NCI-H82 treated with DMSO at 0.1 percent for 48 hours (cell line): Measurements from ENCODE around the gene POU5F2.

Experiments used
- DNase-seq: peaks from one replicate; lab custom pipeline; 2025; ENCODE audit not compliant: unreplicated experiment; lab: John Stamatoyannopoulos, UW

POU5F2 gene

GRCh38 chr5:93741136-93741811 lies at the start of gene POU5F2:
TSS of gene POU5F2 (minus strand) at chr5:93741600. CDS start at chr5:93741563, 37 bp downstream.
- no peak for DNase-seq

- no peak for DNase-seq
Measured at GRCh38 chr5:93790401-93790800, 49.0 kb upstream of the POU5F2 start.

GRCh38 chr5:93789173-93790067 lies 48.0 kb upstream of the POU5F2 start:
- DNase-seq, result no peak

- no peak for DNase-seq
Measured at GRCh38 chr5:93787598-93787997, 46.2 kb upstream of the POU5F2 start.

GRCh38 chr5:93785475-93785874 lies 44.1 kb upstream of the POU5F2 start:
- DNase-seq, result no peak

GRCh38 chr5:93782978-93783377 lies 41.6 kb upstream of the POU5F2 start:
- DNase-seq, result no peak

GRCh38 chr5:93777620-93778019 lies 36.2 kb upstream of the POU5F2 start:
- DNase-seq, result no peak

GRCh38 chr5:93756372-93756771 lies 15.0 kb upstream of the POU5F2 start:
- no peak for DNase-seq

- DNase-seq, result no peak
Measured at GRCh38 chr5:93755716-93756115, 14.3 kb upstream of the POU5F2 start.

- DNase-seq, result no peak
Measured at GRCh38 chr5:93748875-93749397, 7.5 kb upstream of the POU5F2 start.

- DNase-seq, result no peak
Measured at GRCh38 chr5:93746406-93747056, 5.1 kb upstream of the POU5F2 start.

GRCh38 chr5:93736284-93736683 lies 5.1 kb downstream of the POU5F2 start:
- no peak for DNase-seq

- DNase-seq, result no peak
Measured at GRCh38 chr5:93735378-93735777, 6.0 kb downstream of the POU5F2 start.

GRCh38 chr5:93731987-93732386 lies 9.4 kb downstream of the POU5F2 start:
- DNase-seq, result no peak

GRCh38 chr5:93726595-93726994 lies 14.8 kb downstream of the POU5F2 start:
- no peak for DNase-seq

- DNase-seq, result no peak
Measured at GRCh38 chr5:93724791-93725190, 16.6 kb downstream of the POU5F2 start.

- peak; percentile 15 for DNase-seq
Measured at GRCh38 chr5:93723681-93724080, 17.7 kb downstream of the POU5F2 start.

- DNase-seq, result peak; percentile 70
Measured at GRCh38 chr5:93723005-93723404, 18.4 kb downstream of the POU5F2 start.

- no peak for DNase-seq
Measured at GRCh38 chr5:93722588-93722987, 18.8 kb downstream of the POU5F2 start.

GRCh38 chr5:93721511-93721910 lies 19.9 kb downstream of the POU5F2 start:
- DNase-seq, result no peak

- DNase-seq, result no peak
Measured at GRCh38 chr5:93721071-93721470, 20.3 kb downstream of the POU5F2 start.

- no peak for DNase-seq
Measured at GRCh38 chr5:93717162-93717561, 24.2 kb downstream of the POU5F2 start.
